Loucy (cell line): ENCODE results near the gene CSNK2A1.

ENCODE experiments used
- H2AFZ ChIP-seq: fragments of 200-600 bp; sonication (generic); 2 replicates; pipeline ENCODE4 v1.6.0; 2016; ENCODE audit warnings: antibody characterized with exemption, mild to moderate bottlenecking, low read length, moderate library complexity
- H3F3A ChIP-seq: fragments of 200-600 bp; 2 replicates; pipeline ENCODE4 v1.6.0; 2016; ENCODE audit warnings: antibody characterized with exemption, low read depth, mild to moderate bottlenecking
- H3K27me3 ChIP-seq: fragments of 200-600 bp; sonication (generic); 2 replicates; pipeline ENCODE4 v1.6.1; 2014; ENCODE audit warnings: low read length, mild to moderate bottlenecking; ENCODE audit not compliant: insufficient read depth, poor library complexity, severe bottlenecking
- H3K36me3 ChIP-seq: fragments of 200-600 bp; sonication (generic); 2 replicates; pipeline ENCODE4 v1.6.1; 2016; ENCODE audit warnings: low read length; ENCODE audit not compliant: insufficient read depth
- H3K4me1 ChIP-seq: fragments of 200-600 bp; sonication (generic); 2 replicates; pipeline ENCODE4 v1.5.1; 2014; ENCODE audit warnings: low read length, mild to moderate bottlenecking; ENCODE audit not compliant: insufficient read depth, poor library complexity, severe bottlenecking
- H3K4me2 ChIP-seq: fragments of 200-600 bp; sonication (generic); 2 replicates; pipeline ENCODE4 v1.6.0; 2014; ENCODE audit warnings: antibody characterized with exemption, low read length, low read depth, mild to moderate bottlenecking; ENCODE audit not compliant: poor library complexity, severe bottlenecking
- H3K4me3 ChIP-seq: fragments of 200-600 bp; sonication (generic); 2 replicates; pipeline ENCODE4 v1.5.1; 2014; ENCODE audit warnings: low read length, mild to moderate bottlenecking, mixed read lengths; ENCODE audit not compliant: poor library complexity, severe bottlenecking
- H3K79me2 ChIP-seq: fragments of 200-600 bp; sonication (generic); 2 replicates; pipeline ENCODE4 v1.6.1; 2014; ENCODE audit warnings: low read length; ENCODE audit not compliant: insufficient read depth
- H3K9ac ChIP-seq: fragments of 200-600 bp; sonication (generic); 2 replicates; pipeline ENCODE4 v1.6.0; 2014; ENCODE audit warnings: mild to moderate bottlenecking, low read depth, low read length, moderate library complexity; ENCODE audit not compliant: poor library complexity, severe bottlenecking
- H3K9me2 ChIP-seq: fragments of 200-600 bp; sonication (generic); replicated peaks from 2 replicates; pipeline ENCODE4 v1.6.1; 2016; ENCODE audit warnings: low read depth, low read length, mixed read lengths
- H3K9me3 ChIP-seq: fragments of 200-600 bp; sonication (generic); 2 replicates; pipeline ENCODE4 v1.6.1; 2014; ENCODE audit warnings: mild to moderate bottlenecking, antibody characterized with exemption, low read length, low read depth; ENCODE audit not compliant: insufficient read depth
- H4K20me1 ChIP-seq: fragments of 200-600 bp; sonication (generic); 2 replicates; pipeline ENCODE4 v1.6.0; 2014; ENCODE audit warnings: antibody characterized with exemption, low read length, mild to moderate bottlenecking; ENCODE audit not compliant: insufficient read depth, poor library complexity, severe bottlenecking
- CTCF ChIP-seq: fragments of 200-600 bp; sonication (generic); conservative IDR thresholded peaks from 2 replicates; pipeline ENCODE4 v1.5.1; 2014; ENCODE audit warnings: mild to moderate bottlenecking, antibody characterized with exemption, low read length
- EZH2phosphoT487 ChIP-seq: fragments of 200-600 bp; IDR thresholded peaks from 2 replicates; pipeline ENCODE4 v1.6.1; 2018; ENCODE audit warnings: antibody characterized with exemption, mild to moderate bottlenecking, moderate library complexity, borderline replicate concordance

Gene CSNK2A1

GRCh38 chr20:528923-529604 lies 14.5 kb downstream of the CSNK2A1 start:
- Histone ChIP-seq H2AFZ (no peak overlapping the region), H4K20me1 (peaks cover 53% of the 10 kb centered on the region), H3K4me1 (no peaks in the 10 kb centered on the region), H3K9me2 (no peaks in the 10 kb centered on the region), H3K36me3 (peaks cover 36% of the 10 kb centered on the region), H3K4me2 (no peak overlapping the region), H3K9ac (no peak overlapping the region), H3K79me2 (peaks cover 95% of the 10 kb centered on the region), H3K9me3 (peaks cover 13% of the 10 kb centered on the region; the same call in 1 of the 2 replicates), H3F3A (no peaks in the 10 kb centered on the region), H3K27me3 (no peaks in the 10 kb centered on the region), H3K4me3 (no peak overlapping the region)
- TF ChIP-seq CTCF (no peak), EZH2phosphoT487 (no peak)

DNA sequence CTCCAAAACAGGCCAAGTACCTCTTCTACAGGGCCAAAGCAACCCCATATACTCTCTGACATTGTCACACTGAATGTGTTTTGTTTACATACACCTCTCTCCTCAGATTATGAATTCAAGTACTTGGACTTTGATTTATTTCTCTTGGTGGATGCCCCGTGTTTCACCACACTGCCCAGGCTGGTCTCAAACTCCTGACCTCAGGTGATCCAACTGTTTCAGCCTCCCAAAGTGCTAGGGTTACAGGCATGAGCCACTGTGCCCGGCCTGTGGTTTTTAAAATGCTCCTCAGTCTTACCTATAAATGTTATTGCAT lies 16.1 kb downstream of the CSNK2A1 start:
- Histone ChIP-seq H2AFZ (no peak overlapping the region), H3K27me3 (no peaks in the 10 kb centered on the region), H3K36me3 (peaks cover 48% of the 10 kb centered on the region), H3K9ac (no peak overlapping the region), H4K20me1 (peaks cover 45% of the 10 kb centered on the region), H3K4me1 (no peaks in the 10 kb centered on the region), H3K9me2 (no peaks in the 10 kb centered on the region), H3K79me2 (peaks cover 95% of the 10 kb centered on the region), H3F3A (no peaks in the 10 kb centered on the region), H3K4me2 (no peak overlapping the region), H3K4me3 (no peak overlapping the region), H3K9me3 (peaks cover 13% of the 10 kb centered on the region; the same call in 1 of the 2 replicates)
- TF ChIP-seq CTCF (no peak), EZH2phosphoT487 (no peak)

GRCh38 chr20:521860-522259 lies 21.7 kb downstream of the CSNK2A1 start:
- TF ChIP-seq EZH2phosphoT487 (no peak), CTCF (no peak)
- peaks cover 7% of the 10 kb centered on the region; the same call in 1 of the 2 replicates for H3K9me3 ChIP-seq
- no peaks in the 10 kb centered on the region for H3K9me2 ChIP-seq
- peaks cover 54% of the 10 kb centered on the region for H3K36me3 ChIP-seq
- no peak overlapping the region for H2AFZ ChIP-seq
- no peak overlapping the region for H3K4me2 ChIP-seq
- peaks cover 91% of the 10 kb centered on the region for H3K79me2 ChIP-seq
- H3K4me1 ChIP-seq = peaks cover 5% of the 10 kb centered on the region
- H3F3A ChIP-seq = no peaks in the 10 kb centered on the region
- H3K9ac ChIP-seq = no peak overlapping the region
- no peaks in the 10 kb centered on the region for H3K27me3 ChIP-seq
- H4K20me1 ChIP-seq = peaks cover 49% of the 10 kb centered on the region
- no peak overlapping the region for H3K4me3 ChIP-seq
